ELF-1 (cell line): ENCODE data around the gene SDK1.
"Not testable (repeated sequence)": the region's sequence is repeated elsewhere in the genome, so short reads cannot be mapped to it uniquely, and the experiment has no call there.

Source experiments
- DNase-seq: peaks from one replicate; pipeline ENCODE4 v3.0.0-alpha.2; 2016; ENCODE audit warnings: low read depth, low spot score

SDK1 gene

GRCh38 chr7:3922175-3922635 is 621.2 kb downstream of the SDK1 start:
- peak; percentile 86 for DNase-seq

DNA sequence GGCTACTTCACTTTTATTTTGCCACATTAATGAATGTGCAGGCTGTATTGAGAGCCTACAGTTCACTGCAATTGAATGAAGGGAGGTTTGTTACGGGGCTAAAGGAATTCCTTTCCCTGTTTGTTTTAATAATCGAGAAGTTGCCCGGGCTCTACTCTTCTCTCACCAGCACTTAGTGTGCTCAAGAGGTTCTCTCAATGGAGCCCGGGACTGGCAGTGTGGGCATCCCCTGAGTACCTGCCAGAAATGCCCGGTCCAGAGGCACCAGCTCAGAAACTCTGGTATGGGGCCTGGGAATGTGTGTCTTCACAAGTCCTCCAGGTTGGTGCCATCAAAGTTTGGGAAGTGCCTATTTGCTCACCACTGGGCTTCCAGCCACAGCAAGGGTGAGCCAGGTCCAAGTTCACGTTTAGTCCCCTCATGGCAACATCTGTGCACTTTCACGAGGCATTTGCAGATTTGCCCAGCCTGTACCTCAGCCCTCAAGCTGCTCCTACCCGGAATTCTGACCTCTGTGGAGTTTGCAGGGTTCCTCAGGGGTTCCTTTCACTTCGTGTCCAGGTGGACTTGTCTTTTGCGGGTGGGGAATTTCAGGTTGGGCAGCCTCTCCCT is 622.4 kb downstream of the SDK1 start:
- no peak for DNase-seq

- DNase-seq: no peak
Measured at GRCh38 chr7:3924277-3924676, 623.2 kb downstream of the SDK1 start.

DNA sequence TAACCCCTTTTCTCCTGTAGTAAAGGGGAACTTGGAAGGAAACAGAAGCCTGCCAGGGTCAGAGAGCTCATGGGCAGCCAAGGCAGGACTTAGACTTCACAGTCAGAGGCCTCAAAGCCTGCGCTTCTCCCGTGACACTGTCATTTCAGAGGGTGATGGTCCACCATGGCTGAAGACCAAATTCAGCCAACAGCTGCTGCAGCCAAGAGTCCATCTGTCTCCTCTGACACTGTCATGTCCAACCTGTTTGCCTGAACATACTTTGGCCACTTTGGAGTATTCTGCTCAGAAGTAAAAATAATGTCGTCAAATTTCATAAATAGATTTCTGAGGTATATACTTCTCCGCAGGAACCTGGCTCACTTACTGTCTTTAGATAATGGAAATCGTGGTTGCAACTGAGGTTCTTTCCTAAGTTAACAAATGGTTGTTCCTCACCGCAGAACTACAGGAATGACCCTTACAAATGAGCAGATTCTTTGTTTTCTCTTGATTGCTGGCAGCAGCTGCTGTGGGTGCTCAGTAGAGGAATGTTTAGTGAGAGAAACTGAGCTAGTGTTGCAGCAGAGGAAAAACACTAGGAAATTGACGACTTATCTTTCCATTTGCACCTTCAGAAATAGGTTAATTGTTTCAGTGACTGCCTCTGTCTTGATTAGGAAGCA is 626.5 kb downstream of the SDK1 start:
- no peak for DNase-seq

- DNase-seq: no peak
Measured at GRCh38 chr7:3928727-3929515, 627.9 kb downstream of the SDK1 start.

GRCh38 chr7:3931843-3932242 is 630.8 kb downstream of the SDK1 start:
- no peak for DNase-seq

DNA sequence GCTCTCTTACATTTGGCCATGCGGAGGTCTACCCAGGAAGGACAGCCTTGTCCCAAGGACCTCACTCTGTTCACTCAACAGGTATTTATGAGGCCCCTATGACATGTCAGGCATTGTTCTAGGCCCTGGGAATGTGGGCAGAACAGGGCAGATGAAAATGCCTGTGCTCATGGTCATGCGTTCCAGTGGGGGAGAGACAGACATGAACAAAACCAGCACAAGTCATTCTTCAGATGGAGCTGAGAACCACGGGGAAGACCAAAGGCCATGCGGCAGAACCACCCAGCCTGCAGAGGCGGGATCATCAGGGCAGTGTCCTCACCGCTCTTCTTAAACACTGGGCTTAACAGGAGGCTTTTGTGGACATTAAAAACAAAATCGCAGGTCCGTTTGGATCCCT is 636.1 kb downstream of the SDK1 start:
- DNase-seq: no peak

GRCh38 chr7:3937605-3938004 is 636.6 kb downstream of the SDK1 start:
- DNase-seq: no peak

- not testable (repeated sequence) for DNase-seq
Measured at GRCh38 chr7:3941706-3942105, 640.7 kb downstream of the SDK1 start.

DNA sequence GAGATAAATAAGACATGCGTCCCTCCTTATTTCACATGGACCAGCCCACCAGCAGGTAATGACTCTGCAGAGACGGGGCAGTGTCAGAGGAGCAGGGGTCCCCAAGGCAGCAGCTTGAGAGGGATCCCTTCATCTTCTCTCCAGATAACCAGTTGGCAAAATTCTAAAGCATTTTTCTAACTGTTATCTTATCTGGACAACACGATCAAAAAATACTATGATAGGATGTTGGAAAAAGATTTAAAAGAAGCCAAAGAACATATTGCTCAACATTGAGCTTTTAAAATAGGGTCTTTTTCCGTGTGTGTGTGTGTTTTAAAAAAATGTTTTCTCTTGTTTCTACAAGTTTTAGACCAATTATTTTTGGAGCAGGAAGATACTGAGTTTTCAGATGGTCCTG is 641.2 kb downstream of the SDK1 start:
- no peak for DNase-seq

- no peak for DNase-seq
Measured at GRCh38 chr7:3942816-3943745, 642.0 kb downstream of the SDK1 start.

DNA sequence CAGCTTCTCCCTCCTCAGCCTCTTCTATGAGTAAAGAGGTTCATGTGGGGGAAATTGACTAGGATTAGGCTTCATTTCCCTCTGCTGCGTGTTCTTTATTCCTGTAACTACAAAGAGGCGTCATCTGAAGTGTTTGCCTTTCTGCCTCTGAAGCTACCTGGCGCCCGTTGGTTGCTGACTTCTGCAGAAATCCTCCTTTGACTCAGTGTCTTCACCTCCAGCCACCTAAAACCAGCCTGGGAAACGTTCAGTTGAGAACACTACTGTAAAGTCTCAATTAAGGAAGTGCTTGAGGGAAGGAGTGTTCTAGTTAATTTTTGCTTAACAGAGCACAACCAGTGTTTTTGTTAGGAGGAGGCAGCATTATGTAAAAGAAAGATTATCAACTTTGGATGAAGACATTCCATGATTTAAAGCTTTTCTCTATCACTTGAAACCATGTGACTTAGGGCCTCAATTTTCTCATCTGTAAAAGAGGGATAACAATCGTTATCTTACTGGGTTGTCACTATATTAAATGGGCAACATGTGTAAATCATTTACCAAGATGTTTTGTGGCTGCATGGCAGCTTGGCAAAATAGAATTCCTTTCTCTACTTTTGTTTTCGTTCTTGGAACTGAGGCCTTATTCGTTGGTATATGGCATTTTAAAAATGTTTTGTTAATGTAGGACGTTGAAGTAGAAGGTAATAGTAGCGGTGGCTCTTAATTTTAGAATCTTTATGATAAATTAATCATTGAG is 642.9 kb downstream of the SDK1 start:
- no peak for DNase-seq

DNA sequence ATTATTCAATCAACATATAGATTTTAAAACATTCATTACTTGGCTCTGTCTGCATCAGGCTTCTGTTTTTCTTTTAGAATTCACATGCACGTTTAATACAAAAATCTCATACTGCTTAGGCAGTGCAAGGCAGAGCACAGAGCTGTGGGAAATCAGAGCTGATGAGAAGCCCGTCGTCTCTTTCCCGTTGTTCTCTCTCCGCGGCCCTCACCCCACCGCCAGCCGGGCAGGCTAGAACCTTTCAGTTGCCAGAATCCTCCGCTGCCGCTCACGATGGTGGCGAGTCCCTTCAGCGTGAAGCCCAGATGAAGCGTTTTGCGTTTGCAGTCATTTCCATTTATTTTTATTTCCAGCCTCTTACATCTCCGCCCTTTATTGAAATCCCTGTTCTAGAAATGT is 648.2 kb downstream of the SDK1 start:
- DNase-seq: no peak

GRCh38 chr7:3950249-3950648 is 649.2 kb downstream of the SDK1 start:
- no peak for DNase-seq

- DNase-seq: no peak
Measured at GRCh38 chr7:3951316-3952055, 650.4 kb downstream of the SDK1 start.

DNA sequence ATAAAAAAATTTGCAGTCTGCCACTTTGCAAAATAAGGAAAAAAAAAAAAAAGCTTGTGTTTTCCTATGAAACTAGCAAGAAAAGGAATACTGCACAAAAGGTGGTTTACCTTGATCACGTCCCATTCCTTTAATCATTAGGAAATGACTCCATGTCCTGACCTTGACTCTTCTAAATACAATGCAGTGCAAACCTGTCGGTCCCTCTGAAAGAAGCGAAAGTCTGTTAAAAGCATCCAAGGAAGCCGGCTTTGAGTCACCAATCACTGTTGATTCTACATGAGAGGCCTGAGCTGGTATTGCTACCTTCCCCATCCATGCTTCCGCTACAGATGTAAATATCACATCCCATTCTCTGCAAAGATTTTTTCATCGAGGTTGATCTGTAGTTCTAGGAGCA is 652.1 kb downstream of the SDK1 start:
- no peak for DNase-seq

DNA sequence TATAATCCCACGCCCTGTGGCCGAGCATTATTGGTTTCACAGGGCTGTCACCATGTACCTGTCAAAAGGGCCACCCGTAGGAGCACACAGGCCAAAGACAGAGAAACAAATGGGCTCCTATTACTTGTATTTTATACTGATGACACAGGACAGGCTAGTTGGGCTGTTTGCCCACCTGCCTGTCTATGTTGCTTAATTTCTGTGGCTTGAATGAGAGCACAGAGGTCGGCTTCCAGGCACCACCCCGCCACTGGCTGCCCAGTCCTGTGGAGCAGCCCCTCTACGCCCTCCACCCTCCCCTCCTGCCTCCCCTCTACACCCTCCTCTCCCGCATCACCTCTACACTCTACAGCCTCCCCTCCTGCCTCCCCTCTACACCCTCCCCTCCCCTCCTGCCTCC is 652.9 kb downstream of the SDK1 start:
- no peak for DNase-seq

GRCh38 chr7:3955026-3955425 is 654.0 kb downstream of the SDK1 start:
- DNase-seq: no peak

DNA sequence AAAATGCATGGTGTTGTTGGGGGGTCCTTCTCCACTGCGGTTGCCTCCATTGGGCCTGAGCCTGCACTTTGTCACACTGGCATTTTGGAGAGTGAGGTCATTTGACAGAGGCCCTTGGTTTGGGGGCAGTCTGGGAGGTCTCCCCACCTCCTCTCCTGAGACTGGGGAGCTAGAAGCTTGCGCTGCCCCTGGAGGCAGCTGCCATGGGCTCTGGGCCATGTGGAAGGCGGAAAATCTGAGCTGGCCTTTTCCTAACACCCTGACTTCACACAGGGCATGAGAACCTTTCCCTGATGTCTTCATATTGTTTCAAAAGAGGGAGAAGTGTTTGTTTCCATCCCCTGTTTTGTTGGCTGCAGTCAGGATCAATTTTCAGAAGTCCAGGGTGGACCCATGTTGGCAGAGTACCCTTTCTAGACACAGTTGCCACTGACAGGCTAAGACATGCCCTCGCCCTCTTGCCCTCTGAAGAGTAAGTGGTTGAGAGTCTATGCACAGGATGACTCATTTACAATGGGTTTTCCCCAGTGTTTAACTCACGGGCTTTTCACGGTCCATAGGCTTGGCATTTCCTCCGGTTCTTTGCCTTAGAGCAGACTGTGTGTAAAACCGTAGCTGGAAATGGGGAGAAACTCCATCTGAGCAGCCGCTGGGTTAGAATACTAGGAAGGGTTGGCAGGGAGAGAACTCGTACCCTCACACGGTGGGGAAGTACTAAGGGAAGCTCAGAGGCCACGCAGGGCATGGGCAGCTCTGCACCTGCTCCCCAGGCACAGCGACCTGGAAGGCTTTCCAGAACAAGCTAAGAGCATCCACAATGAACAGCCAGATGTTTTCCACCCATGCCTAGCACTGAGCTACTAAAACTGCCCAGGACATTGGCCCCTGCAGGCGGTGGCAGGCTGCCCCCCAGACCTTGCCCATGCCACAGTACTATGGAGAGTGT is 655.0 kb downstream of the SDK1 start:
- no peak for DNase-seq
